ENCODE data around the gene DGKI. TPM values are rescaled to one million over a fixed set of nuclear protein-coding genes. Genes with fewer than 3 reads are reported as not detected.

Gene DGKI
- total and polyA plus RNA-seq, 4 experiments from 2014 or later: 0.11 TPM; not detected in 3

- CTCF ChIA-PET (ENCODE audit: partially characterized antibody): no interaction called here
- H3K36me3 Mint-ChIP-seq: peaks cover 62 to 65% of the 10 kb centered on the region in 2 donors
These were observed 24.6 kb upstream of the DGKI start for GRCh38 chr7:137871170-137871915.

GRCh38 chr7:137870684-137871083 is 23.9 kb upstream of the DGKI start:
- Histone ChIP-seq H3K27ac (ENCODE audit: low read depth, low read length) (no peak overlapping the region), H3K36me3 (ENCODE audit: insufficient read depth, low read length) (no peaks in the 10 kb centered on the region), H3K4me1 (ENCODE audit: insufficient read depth, low read length) (no peaks in the 10 kb centered on the region), H3K27me3 (ENCODE audit: insufficient read depth, low read length) (no peaks in the 10 kb centered on the region), H3K9me3 (ENCODE audit: control insufficient read depth in 1 of 2, low read length in 2 of 2) (no peaks in the 10 kb centered on the region), H3K4me3 (ENCODE audit: low read length in 2 of 2) (no peak overlapping the region)
- ChIA-PET CTCF (ENCODE audit: partially characterized antibody) (no interaction called here), POLR2A (ENCODE audit: partially characterized antibody) (no interaction called here)
- no peaks in the 10 kb centered on the region for H3K4me1 Mint-ChIP-seq
- peaks cover 0 to 9% (median 6%) of the 10 kb centered on the region in 8 donors for H3K9me3 Mint-ChIP-seq
- no peaks in the 10 kb centered on the region for H3K27me3 Mint-ChIP-seq
- no peak overlapping the region for H3K27ac Mint-ChIP-seq
- peaks cover 66% of the 10 kb centered on the region in 2 donors for H3K36me3 Mint-ChIP-seq
- DNase-seq: no peak
- H3K4me3 Mint-ChIP-seq: no peak overlapping the region
- intact Hi-C loops (cut with micrococcal nuclease): no loop called here

More at GRCh38 chr7:137871170-137871915, 24.6 kb upstream of the DGKI start:
- Mint-ChIP-seq H3K27me3 (no peaks in the 10 kb centered on the region), H3K4me3 (no peak overlapping the region), H3K9me3 (peaks cover 0 to 5% (median 3%) of the 10 kb centered on the region in 8 donors), H3K27ac (peak overlapping the region in 1 of 7 donors; percentile 48), H3K4me1 (no peaks in the 10 kb centered on the region)
- no peak for DNase-seq
- intact Hi-C loops (cut with micrococcal nuclease): no loop called here
- Histone ChIP-seq H3K27ac (ENCODE audit: low read depth, low read length) (no peak overlapping the region), H3K4me3 (ENCODE audit: low read length in 2 of 2) (no peak overlapping the region), H3K36me3 (ENCODE audit: insufficient read depth, low read length) (peaks cover 2% of the 10 kb centered on the region), H3K9me3 (ENCODE audit: control insufficient read depth in 1 of 2, low read length in 2 of 2) (no peaks in the 10 kb centered on the region), H3K4me1 (ENCODE audit: insufficient read depth, low read length) (no peaks in the 10 kb centered on the region), H3K27me3 (ENCODE audit: insufficient read depth, low read length) (no peaks in the 10 kb centered on the region)
- POLR2A ChIA-PET (ENCODE audit: partially characterized antibody): no interaction called here

GRCh38 chr7:137870078-137870477 is 23.3 kb upstream of the DGKI start:
- Histone ChIP-seq H3K36me3 (ENCODE audit: insufficient read depth, low read length) (no peaks in the 10 kb centered on the region), H3K27ac (ENCODE audit: low read depth, low read length) (no peak overlapping the region), H3K9me3 (ENCODE audit: control insufficient read depth in 1 of 2, low read length in 2 of 2) (no peaks in the 10 kb centered on the region), H3K4me1 (ENCODE audit: insufficient read depth, low read length) (no peaks in the 10 kb centered on the region), H3K27me3 (ENCODE audit: insufficient read depth, low read length) (no peaks in the 10 kb centered on the region), H3K4me3 (ENCODE audit: low read length in 2 of 2) (no peak overlapping the region)
- ChIA-PET CTCF (ENCODE audit: partially characterized antibody) (no interaction called here), POLR2A (ENCODE audit: partially characterized antibody) (no interaction called here)
- H3K9me3 Mint-ChIP-seq: peaks cover 0 to 13% (median 9%) of the 10 kb centered on the region in 8 donors
- no peaks in the 10 kb centered on the region for H3K27me3 Mint-ChIP-seq
- intact Hi-C loops (cut with micrococcal nuclease): no loop called here
- H3K36me3 Mint-ChIP-seq: peaks cover 66 to 68% of the 10 kb centered on the region in 2 donors
- no peak overlapping the region for H3K27ac Mint-ChIP-seq
- no peak for DNase-seq
- no peaks in the 10 kb centered on the region for H3K4me1 Mint-ChIP-seq
- H3K4me3 Mint-ChIP-seq: no peak overlapping the region

- Mint-ChIP-seq H3K4me3 (peak overlapping the region in 1 of 8 donors; percentile 45), H3K36me3 (peaks cover 63 to 66% of the 10 kb centered on the region in 2 donors), H3K27me3 (no peaks in the 10 kb centered on the region), H3K27ac (no peak overlapping the region), H3K4me1 (no peaks in the 10 kb centered on the region), H3K9me3 (peaks cover 0 to 13% (median 9%) of the 10 kb centered on the region in 8 donors)
- Histone ChIP-seq H3K27ac (ENCODE audit: low read depth, low read length) (no peak overlapping the region), H3K36me3 (ENCODE audit: insufficient read depth, low read length) (no peaks in the 10 kb centered on the region), H3K9me3 (ENCODE audit: control insufficient read depth in 1 of 2, low read length in 2 of 2) (no peaks in the 10 kb centered on the region), H3K4me1 (ENCODE audit: insufficient read depth, low read length) (no peaks in the 10 kb centered on the region), H3K27me3 (ENCODE audit: insufficient read depth, low read length) (no peaks in the 10 kb centered on the region), H3K4me3 (ENCODE audit: low read length in 2 of 2) (no peak overlapping the region)
- ChIA-PET CTCF (ENCODE audit: partially characterized antibody) (no interaction called here), POLR2A (ENCODE audit: partially characterized antibody) (no interaction called here)
- intact Hi-C loops (cut with micrococcal nuclease): no loop called here
- DNase-seq: no peak
These were observed 22.5 kb upstream of the DGKI start for GRCh38 chr7:137869260-137869659.

- Histone ChIP-seq H3K9me3 (ENCODE audit: control insufficient read depth in 1 of 2, low read length in 2 of 2) (no peaks in the 10 kb centered on the region), H3K27ac (ENCODE audit: low read depth, low read length) (no peak overlapping the region), H3K36me3 (ENCODE audit: insufficient read depth, low read length) (no peaks in the 10 kb centered on the region), H3K4me1 (ENCODE audit: insufficient read depth, low read length) (no peaks in the 10 kb centered on the region), H3K4me3 (ENCODE audit: low read length in 2 of 2) (no peak overlapping the region), H3K27me3 (ENCODE audit: insufficient read depth, low read length) (no peaks in the 10 kb centered on the region)
- Mint-ChIP-seq H3K27me3 (no peaks in the 10 kb centered on the region), H3K9me3 (peaks cover 0 to 13% (median 9%) of the 10 kb centered on the region in 8 donors), H3K27ac (no peak overlapping the region), H3K4me3 (no peak overlapping the region), H3K36me3 (peaks cover 52 to 64% of the 10 kb centered on the region in 2 donors), H3K4me1 (no peaks in the 10 kb centered on the region)
- no peak for DNase-seq
- intact Hi-C loops (cut with micrococcal nuclease): no loop called here
- CTCF ChIA-PET (ENCODE audit: partially characterized antibody): no interaction called here
- POLR2A ChIA-PET (ENCODE audit: partially characterized antibody): no interaction called here
These were observed 20.5 kb upstream of the DGKI start for GRCh38 chr7:137867289-137867688.

- no peak overlapping the region for H3K4me3 ChIP-seq (ENCODE audit: low read length in 2 of 2)
- H3K4me1 Mint-ChIP-seq: no peaks in the 10 kb centered on the region
- no peaks in the 10 kb centered on the region for H3K27me3 Mint-ChIP-seq
- no peak overlapping the region for H3K27ac ChIP-seq (ENCODE audit: low read depth, low read length)
- H3K36me3 Mint-ChIP-seq: peaks cover 49 to 71% of the 10 kb centered on the region in 2 donors
- no peak for DNase-seq
- no peaks in the 10 kb centered on the region for H3K9me3 ChIP-seq (ENCODE audit: control insufficient read depth in 1 of 2, low read length in 2 of 2)
- no peaks in the 10 kb centered on the region for H3K36me3 ChIP-seq (ENCODE audit: insufficient read depth, low read length)
- intact Hi-C loops (cut with micrococcal nuclease): no loop called here
- CTCF ChIA-PET (ENCODE audit: partially characterized antibody): no interaction called here
- peaks cover 0 to 13% (median 9%) of the 10 kb centered on the region in 8 donors for H3K9me3 Mint-ChIP-seq
- no peak overlapping the region for H3K4me3 Mint-ChIP-seq
- H3K27me3 ChIP-seq (ENCODE audit: insufficient read depth, low read length): no peaks in the 10 kb centered on the region
- no peak overlapping the region for H3K27ac Mint-ChIP-seq
- no peaks in the 10 kb centered on the region for H3K4me1 ChIP-seq (ENCODE audit: insufficient read depth, low read length)
- POLR2A ChIA-PET (ENCODE audit: partially characterized antibody): no interaction called here
These were observed 19.0 kb upstream of the DGKI start for GRCh38 chr7:137865764-137866163.

GRCh38 chr7:137862964-137863363 is 16.2 kb upstream of the DGKI start:
- Mint-ChIP-seq H3K27ac (no peak overlapping the region), H3K9me3 (peaks cover 0 to 13% (median 9%) of the 10 kb centered on the region in 8 donors), H3K4me3 (no peak overlapping the region), H3K27me3 (no peaks in the 10 kb centered on the region), H3K36me3 (peaks cover 42 to 63% of the 10 kb centered on the region in 2 donors), H3K4me1 (peaks cover 0 to 2% (median 0%) of the 10 kb centered on the region in 4 donors)
- intact Hi-C loops (cut with micrococcal nuclease): no loop called here
- H3K27ac ChIP-seq (ENCODE audit: low read depth, low read length): no peak overlapping the region
- H3K4me3 ChIP-seq (ENCODE audit: low read length in 2 of 2): no peak overlapping the region
- no peaks in the 10 kb centered on the region for H3K4me1 ChIP-seq (ENCODE audit: insufficient read depth, low read length)
- no peak for DNase-seq
- H3K36me3 ChIP-seq (ENCODE audit: insufficient read depth, low read length): no peaks in the 10 kb centered on the region
- H3K27me3 ChIP-seq (ENCODE audit: insufficient read depth, low read length): no peaks in the 10 kb centered on the region
- H3K9me3 ChIP-seq (ENCODE audit: control insufficient read depth in 1 of 2, low read length in 2 of 2): no peaks in the 10 kb centered on the region
- POLR2A ChIA-PET (ENCODE audit: partially characterized antibody): no interaction called here
- CTCF ChIA-PET (ENCODE audit: partially characterized antibody): no interaction called here

All from CD4-positive, alpha-beta memory T cell (primary cell).